GM19025 (cell line): Measurements from ENCODE around the gene NR2F1-AS1.

Source experiments
- ATAC-seq: cut with Tn5 transposase; IDR thresholded peaks from one replicate; pipeline ENCODE4 v1.9.1; 2021; ENCODE audit warnings: mild to moderate bottlenecking, low read depth, moderate library complexity; ENCODE audit not compliant: unreplicated experiment

Gene NR2F1-AS1

DNA sequence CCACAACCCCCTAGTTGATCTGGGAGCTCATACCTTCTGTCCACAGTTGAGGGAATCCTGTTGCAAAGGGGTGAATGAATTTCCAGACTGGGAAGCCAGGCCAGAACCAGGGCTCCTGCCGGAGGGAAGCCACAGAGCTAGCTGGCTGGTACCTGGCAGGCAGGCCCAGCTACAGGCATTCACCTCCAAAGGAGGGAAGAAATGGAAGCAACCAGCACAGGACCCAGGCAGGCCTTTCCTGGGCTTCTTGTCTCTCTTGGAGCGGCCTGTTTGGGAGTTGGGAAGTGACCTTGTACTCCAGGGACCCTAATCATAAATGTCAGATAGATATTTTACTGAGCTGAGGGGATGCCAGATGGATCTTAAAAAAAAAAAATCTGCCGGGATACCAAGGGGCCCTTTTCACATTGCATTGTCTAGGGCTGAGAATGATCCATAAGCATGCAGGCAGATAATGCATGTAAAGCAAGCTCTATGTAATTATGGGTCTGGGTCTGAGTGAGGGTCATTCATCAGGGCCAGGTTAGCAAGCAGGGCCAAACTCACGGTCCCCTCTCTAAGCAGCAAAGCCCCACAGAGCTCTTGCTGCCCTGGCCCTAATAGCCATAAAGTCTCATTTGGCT is 10.4 kb upstream of the NR2F1-AS1 start:
- ATAC-seq, result no peak

GRCh38 chr5:93590493-93590892 is 9.5 kb upstream of the NR2F1-AS1 start:
- ATAC-seq, result no peak

DNA sequence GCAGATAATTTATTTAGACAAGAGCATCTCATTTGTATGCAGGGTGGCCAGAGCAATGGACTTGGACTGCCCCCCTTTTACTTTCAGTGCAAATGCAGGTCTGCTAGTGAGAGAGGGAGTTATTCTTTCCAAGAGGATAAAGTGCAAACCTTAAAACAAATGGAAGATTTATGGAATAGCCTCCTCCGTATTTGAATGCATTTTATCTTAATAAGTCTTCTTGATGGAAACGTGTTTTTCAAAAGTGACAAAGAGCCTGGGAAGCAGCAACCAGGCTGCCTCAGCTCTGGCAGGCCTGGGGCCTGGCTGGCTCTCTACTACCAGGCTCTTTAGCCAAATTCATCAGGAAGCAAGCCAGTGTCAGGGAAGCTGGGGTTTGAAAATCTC is 8.8 kb upstream of the NR2F1-AS1 start:
- ATAC-seq, result no peak

GRCh38 chr5:93589152-93589828 is 8.3 kb upstream of the NR2F1-AS1 start:
- no peak for ATAC-seq

GRCh38 chr5:93588352-93589151 is 7.5 kb upstream of the NR2F1-AS1 start:
- ATAC-seq, result no peak

DNA sequence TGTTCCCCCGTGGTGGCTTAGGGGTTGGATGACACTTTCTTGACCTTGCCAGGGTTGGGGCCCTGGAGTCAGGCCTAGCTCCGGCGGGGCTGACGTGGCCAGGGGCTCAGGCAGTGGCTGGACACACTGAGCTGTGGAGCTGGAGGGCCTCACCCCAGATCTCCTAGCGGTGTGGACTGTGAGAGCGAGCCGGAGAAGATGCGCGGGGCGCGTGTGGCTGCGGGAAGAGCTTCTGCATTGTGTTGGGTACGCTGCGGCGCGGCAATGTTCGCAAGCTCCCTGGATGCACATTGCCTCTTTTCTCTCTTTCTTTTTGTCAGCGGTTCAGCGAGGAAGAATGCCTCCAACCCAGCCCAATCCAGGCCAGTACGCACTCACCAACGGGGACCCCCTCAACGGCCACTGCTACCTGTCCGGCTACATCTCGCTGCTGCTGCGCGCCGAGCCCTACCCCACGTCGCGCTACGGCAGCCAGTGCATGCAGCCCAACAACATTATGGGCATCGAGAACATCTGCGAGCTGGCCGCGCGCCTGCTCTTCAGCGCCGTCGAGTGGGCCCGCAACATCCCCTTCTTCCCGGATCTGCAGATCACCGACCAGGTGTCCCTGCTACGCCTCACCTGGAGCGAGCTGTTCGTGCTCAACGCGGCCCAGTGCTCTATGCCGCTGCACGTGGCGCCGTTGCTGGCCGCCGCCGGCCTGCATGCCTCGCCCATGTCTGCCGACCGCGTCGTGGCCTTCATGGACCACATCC is 6.8 kb upstream of the NR2F1-AS1 start:
- ATAC-seq, result no peak

GRCh38 chr5:93586736-93587596 is 5.9 kb upstream of the NR2F1-AS1 start:
- ATAC-seq, result no peak

DNA sequence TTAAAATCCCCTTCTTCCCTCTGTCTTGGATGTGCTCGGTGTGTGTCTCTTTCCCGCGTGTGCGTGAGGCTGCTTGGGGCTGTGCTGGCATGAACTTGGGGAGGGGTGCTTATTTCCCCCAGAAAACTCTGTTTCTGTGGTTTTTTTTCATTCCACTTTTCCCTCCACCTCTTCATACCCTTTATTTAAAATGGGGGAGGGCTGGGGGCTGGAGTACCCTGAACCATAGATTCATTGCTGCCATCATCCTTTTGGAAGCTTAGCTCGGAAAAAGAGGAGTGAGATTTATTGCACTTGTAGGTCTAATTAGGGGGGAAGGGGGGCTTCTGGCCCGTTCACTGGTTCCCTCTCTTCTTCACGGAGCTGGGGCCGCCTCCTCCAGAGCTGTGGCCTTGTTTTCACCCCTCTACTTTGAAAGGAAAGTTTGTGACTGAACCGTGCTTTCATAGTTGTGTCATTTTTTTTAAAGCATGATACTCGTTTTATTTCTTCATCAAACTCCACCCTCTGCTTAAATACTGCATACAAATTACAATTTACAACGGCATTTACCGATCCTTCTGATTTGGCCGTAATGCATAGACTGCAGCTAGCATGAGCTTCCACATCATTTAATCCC is 4.9 kb upstream of the NR2F1-AS1 start:
- ATAC-seq, result no peak

DNA sequence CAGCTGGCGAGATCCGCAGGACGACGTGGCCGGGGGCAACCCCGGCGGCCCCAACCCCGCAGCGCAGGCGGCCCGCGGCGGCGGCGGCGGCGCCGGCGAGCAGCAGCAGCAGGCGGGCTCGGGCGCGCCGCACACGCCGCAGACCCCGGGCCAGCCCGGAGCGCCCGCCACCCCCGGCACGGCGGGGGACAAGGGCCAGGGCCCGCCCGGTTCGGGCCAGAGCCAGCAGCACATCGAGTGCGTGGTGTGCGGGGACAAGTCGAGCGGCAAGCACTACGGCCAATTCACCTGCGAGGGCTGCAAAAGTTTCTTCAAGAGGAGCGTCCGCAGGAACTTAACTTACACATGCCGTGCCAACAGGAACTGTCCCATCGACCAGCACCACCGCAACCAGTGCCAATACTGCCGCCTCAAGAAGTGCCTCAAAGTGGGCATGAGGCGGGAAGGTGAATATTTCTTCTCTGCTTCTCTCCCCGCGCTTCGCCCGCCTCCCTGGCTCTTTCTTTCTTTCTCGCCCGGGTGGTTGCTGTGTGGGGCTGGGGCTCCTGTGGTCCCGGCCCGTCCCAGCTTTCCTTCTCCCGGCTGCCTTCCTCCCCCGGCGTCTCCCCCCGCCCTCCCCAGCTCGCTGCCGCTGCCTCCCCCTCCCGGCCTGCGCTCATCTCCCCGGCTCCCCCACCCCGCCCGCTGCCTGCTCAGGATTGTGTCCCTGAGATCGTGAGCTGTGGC is 4.2 kb upstream of the NR2F1-AS1 start:
- no peak for ATAC-seq

- no peak for ATAC-seq
Measured at GRCh38 chr5:93584596-93585040, 3.6 kb upstream of the NR2F1-AS1 start.

- peak; percentile 35 for ATAC-seq
Measured at GRCh38 chr5:93583768-93584595, 3.0 kb upstream of the NR2F1-AS1 start.

DNA sequence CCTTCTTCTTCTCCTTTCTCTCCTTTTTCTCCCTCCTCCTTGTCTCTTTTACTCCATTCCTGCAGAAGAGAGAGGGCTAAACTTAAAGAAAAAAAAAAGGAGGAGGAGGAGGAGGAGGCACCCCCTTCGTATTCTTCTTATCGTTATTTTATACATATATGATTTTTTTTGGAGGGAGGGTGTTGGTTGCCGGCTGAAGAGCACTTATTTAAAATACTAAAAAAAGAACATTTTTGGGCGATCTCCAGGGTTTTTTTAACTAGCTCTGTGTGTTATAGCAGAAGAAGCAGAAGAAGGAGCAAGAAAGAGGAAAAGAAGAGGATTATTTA is 2.4 kb upstream of the NR2F1-AS1 start:
- no peak for ATAC-seq

DNA sequence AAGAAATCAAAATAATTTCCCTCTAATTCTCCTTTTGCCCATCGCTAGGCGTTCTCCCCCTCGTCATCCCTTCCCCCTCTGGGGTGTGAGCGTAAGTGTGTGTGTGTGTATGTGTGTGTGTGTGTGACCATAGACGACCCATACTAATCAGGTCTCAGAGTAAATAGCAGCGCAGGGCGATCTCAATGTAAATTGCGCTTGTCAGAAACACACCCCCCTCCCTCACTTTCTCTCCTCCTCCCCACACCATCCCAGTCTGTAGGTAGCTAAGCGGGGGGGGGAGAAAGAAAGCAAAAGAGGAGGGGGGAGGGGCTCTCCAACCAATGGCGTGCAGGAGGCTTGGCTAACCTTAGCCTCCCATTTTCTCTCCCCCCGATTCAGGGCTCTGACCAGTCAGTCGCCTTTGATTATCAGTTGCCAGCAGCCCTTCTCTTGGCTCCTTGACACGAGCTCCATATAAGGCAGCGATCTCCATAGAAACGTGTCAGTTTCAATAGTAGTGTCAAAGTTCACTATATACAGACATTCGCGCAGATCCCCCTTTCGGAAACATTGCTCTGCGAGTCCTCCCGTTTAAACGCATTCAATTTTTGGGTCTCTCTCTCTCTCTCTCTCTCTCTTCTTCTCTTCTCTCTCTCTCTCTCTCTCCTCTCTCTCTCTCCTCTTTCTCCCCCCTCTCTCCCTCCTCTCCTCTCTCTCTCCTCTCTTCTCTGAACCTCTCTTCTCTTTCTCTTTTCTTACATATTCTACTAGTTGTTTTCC is 1.8 kb upstream of the NR2F1-AS1 start, which contains the start of gene NR2F1:
Gene NR2F1, plus strand, starts transcription at position 546 of the 762 bp plus-strand sequence. CDS start 1,802 bp downstream, outside the sequence.
- ATAC-seq, result no peak

DNA sequence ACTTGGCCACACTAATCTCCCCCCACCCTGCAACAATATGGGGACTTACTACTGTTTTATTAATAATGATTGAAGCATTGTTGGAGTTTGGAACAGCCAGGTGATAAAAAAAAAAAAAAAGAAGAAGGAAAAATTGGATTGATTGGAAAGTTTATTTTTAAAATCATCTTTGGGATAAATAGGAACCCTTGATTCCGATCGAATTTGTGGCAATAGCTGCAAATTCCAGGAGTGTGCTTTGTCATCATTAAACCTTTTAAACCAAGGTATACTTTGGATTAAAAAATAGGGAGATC is 1.1 kb upstream of the NR2F1-AS1 start:
- no peak for ATAC-seq

GRCh38 chr5:93580063-93580926 is 724 bp downstream of the NR2F1-AS1 start:
- ATAC-seq, result no peak

GRCh38 chr5:93579692-93580062 is 1.3 kb downstream of the NR2F1-AS1 start:
- no peak for ATAC-seq
